NCI-H82 (cell line): ENCODE measurements around the gene SMURF2.
A peak's percentile ranks its signal among the peaks of the same experiment; 100 is the strongest.
"Not testable (repeated sequence)": the region's sequence is repeated elsewhere in the genome, so short reads cannot be mapped to it uniquely, and the experiment has no call there.

Source experiments
- DNase-seq: peaks from one replicate; lab custom pipeline; 2025; lab: John Stamatoyannopoulos, UW

Gene SMURF2

DNA sequence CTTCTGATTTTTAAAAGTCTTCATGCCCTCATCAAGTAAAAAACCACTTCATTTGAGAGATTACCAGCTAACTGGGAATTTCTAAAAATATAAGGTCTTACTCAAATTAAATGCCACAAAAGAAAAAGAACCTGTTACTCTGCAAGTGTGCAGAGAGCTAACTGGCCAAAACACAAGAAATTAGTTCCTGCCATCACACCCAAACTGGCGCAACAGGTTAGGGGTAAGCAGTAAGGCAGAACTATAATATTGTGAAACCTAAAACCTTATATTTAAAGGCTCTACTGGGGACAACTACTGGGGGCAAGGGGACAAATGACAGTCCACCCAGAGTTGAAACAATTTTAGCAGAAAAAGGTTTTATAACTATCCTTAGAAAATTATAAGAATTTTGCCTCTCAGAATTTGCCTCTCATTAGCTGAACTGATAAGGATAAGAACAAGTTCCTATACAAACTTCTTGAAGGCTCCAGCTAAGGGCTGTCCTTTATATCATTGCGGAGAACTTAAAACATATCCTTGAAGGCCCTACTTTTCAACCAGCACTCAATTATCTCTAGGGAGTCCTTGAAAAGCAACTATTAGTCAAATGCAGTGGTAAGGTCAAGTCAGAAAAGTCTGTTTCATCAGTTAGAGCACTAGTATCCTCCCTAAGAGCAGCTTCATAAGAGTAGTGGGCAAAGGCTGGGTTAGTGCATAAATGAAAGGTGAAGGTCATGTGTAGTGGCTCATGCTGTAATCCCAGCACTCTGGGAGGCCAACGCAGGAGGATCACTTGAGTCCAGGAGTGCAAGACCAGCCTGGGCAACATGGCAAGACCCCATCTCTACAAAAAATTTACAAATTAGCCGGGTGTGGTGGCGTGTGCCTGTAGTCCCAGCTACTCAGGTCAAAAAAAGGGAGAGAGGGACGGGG, 31.5 kb downstream of the SMURF2 start:
- DNase-seq = no peak

DNA sequence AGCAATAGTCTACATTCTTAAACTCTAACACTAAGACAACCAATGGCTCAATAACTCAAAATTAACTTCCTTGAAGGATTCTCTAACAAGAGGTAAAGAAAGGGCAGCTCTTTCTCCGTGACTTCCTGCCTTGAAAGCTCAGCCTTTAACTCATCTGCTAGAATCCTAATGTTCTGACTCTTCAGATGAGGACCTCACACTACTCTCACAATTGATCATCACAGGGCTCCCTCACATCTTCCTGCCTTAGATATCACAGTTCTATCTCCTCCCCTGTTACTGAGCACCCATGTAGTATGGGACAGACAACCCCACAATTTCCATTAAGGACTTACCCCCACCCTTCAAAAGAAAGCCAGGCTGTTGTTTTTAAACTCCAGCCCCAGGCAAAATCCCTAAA, 33.5 kb downstream of the SMURF2 start:
- no peak for DNase-seq

DNA sequence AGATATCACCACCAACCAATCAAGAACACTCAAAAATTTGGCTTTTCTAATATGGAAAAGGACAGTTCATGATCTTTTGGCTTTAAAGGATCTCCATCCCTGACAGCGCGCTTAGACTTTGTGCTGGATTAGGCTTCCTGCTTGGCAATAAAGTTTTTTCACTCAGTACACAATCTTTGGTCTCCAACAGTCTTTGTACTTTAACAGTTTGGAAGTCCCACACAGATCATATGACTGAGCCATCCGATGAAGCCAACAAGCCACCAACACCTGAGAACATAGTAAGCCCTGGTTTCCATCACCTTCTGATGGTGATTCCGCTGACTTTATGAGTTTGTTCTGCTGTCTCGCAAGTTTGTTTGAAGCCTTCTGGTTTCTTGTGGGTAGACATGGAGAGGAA, 34.3 kb downstream of the SMURF2 start:
- DNase-seq = no peak

DNA sequence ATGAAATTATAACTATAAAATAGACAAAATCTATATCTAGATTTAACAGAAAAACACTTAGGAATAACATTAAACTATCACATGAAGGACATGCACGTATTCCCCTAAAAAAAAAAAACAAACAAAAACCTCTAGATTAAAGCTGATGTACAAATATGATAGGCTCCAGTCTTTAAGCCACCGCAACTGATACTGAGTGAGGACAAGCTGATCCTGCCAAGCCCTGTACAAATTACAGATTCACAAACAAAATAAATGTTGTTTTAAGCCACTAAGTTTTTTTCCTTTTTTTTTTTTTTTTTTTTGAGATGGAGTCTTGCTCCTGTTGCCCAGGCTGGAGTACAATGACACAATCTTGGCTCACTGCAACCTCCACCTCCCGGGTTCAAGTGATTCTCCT, 35.3 kb downstream of the SMURF2 start:
- DNase-seq = no peak

DNA sequence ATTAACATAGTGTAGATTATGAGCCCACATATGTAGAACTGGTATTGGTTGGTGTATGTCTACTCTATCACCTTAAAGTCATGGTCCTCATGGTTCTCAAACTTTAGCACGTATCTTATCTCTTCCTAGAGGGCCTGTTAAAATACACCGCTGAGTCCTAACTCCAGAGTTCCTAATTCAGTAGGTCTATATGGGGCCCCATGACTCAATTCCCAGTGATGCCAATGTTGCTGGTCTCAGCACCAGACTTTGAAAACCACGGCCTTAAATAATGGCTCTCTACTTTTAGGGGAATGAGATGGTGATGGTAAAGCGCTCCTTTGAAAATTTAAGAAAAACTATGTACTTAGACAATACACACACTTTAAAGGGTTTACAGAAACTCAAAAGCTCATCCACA, 36.6 kb downstream of the SMURF2 start:
- no peak for DNase-seq

DNA sequence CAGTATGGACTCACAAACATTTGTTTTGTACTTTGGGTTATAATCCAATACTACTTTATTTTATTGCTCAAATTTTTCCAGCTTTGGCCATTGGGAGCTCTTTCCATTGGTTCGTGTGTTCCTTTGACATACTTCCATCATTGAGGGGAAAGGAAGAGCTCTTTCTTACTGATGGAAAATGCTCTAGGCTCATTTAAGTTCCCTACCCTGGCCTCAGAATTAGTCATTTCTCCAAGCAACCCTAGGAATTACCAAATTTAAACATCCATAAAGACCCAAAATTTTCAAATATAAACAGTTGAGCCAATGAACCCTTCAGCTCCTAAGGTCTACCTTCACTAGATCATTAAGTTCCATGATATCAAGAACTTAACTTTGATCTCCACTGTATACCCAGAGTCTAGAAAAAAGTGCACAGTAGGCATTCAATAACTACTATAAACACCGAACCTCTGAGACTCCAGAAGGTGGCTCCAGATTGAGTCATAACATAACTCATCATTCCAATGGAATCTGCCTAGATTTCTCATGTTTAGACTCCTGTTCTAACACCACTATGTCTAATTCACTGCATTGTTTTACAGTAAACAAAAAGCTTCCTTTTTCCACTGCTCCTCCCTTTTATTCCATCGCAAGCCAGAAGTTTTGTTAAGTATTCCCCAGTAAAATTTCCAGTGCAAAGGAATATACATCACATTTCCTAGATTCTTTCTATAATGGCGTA, 39.0 kb downstream of the SMURF2 start:
- no peak for DNase-seq

DNA sequence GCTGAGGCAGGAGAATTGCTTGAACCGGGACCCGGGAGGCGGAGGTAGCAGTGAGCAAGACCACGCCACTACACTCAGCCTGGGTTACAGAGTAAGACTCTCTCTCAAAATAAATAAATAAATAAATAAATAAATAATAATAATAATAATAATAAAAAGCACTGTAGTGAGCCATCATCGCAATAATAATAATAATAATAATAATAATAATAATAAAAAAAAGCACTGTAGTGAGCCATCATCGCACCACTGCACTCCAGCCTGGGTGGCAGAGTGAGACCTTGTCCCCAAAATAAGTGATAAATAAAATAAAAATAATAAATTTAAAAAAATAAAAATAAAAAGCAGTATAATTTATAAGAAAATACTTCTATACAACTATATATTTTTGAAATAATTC, 40.3 kb downstream of the SMURF2 start:
- no peak for DNase-seq

DNA sequence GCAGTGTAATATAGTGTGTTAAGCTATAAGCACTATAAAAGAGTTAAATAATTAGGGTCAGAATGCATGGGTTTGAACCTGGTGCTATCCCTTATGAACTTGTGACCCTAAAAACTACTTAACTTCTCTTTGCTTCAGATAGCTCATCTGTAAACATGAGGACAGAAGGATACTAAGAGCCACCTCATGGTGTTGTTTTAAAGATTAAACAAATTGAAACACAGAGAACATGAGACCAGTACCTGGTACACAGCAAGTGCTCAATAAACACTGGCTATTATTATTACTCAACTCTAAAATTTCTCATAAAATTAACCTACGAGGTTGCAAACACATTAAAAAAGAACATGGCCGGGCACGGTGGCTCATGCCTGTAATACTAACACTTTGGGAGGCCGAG, 43.3 kb downstream of the SMURF2 start:
- no peak for DNase-seq

DNA sequence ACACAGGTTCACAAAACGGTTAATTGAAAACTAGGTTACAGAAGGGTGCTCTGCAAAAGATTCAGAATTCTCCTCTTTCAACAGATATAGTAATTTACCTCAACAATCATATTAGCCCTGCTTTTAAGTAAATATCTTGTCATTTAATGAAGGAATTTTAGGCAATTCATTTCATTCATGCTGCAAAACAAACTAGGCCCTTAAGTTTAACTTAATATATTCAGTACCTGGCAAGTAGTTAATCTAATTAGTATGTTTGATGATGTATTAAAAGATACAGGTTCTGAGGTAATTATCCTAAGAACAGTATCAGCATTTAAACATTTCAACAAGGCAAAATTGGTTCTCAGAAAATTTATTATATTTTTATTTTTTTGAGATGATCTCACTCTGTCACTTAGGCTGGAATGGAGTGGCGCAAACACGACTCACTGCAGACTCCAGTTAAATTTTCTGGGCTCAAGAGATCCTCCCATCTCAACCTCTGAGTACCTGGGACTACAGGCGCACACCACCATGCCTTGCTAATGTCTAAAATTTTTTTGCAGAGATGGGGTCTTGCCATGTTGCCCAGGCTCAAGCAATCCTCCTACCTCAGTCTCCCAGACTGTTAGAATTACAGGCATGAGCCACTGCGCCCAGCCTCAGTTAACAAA, 44.9 kb downstream of the SMURF2 start:
- DNase-seq = no peak

DNA sequence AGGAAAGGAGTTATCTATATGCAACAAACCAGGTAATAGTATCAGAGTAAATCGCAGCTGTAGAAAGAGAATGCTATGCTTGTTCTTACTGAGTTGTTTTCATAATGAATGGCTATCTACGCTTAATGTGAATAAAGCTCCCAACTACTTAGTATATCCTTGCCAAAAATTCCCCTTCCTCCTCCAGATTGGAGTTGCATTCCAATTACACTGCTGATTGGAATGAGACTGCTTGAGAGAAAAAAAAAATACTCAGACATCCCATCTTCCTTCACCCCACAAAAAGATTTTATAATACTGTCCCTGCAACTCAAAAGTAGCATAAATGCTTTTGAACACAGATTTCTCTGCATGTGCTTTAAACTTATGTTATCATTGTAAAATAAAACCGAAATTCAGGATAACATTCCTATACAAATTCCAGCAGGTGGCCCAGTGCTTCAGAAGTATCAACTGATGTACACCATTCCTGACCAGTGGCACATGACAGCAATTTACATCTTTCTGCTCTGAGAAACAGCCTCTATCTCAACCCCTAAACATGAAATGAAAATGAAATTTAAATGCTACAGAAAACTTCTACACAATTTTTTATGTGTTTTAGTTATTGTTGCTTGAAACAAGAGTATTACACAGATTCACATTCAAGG, 47.0 kb downstream of the SMURF2 start:
- no peak for DNase-seq

DNA sequence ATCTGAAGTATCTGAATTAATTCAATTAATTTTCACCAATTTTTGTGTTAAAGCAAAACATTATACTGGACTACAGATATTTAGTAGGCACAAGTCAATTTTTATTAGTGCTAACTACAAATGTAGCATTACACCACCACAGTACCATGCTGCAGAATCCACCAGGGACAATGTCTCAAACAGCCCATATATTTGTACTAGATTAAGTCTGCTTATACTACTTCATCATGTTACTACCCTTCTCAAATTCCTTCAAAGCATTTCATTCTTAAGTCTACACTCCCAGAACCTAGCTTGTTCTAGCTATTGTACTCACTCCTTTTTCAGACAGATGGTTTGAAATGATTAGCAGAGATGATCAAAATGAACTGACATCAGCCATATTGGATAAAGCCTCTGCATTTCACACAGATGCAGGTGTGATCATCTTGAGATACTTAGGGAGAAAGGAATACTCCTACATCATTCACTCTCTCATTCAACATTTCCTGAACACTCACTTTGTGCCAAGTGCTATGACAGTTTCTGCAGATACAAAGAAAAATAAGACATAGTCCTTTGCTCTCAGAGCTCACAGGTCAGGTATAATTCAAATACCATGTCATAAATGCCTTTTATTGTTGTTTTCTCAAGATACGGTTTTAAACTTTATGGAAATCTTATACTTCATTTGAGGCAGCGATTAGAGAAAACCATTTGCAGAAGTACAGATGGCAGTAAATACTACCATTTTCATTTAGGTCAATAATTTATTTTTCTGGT, 47.7 kb downstream of the SMURF2 start:
- DNase-seq = peak; percentile 29

DNA sequence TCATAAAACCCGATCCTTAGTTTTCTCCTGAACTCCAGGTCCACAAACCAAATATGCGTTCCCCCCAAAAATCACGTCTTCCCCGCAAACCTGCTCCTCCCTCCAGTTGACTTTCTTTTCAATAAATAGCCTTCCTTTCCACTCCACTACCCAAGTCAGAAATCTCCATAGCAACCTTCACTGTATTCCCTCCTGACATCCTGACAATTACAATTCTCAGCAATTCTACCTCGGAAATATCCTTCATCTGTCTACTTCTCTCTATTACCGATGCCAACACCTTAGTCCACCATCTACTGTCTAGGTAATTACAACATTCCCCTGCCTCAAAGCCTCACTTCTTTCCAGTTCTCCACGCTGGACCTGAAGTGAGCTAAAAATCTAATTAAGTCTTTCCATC, 50.7 kb downstream of the SMURF2 start:
- no peak for DNase-seq

DNA sequence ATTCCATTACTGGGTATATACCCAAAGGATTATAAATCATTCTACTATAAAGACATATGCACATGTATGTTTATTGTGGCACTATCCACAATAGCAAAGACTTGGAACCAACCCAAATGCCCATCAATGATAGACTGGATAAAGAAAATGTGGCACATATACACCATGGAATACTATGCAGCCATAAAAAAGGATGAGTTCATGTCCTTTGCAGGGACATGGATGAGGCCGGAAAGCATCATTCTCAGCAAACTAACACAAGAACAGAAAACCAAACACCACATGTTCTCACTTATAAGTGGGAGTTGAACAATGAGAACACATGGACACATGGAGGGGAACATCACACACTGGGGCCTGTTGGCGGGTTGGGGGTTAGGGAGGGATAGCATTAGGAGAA, 51.9 kb downstream of the SMURF2 start:
- DNase-seq = not testable (repeated sequence)

DNA sequence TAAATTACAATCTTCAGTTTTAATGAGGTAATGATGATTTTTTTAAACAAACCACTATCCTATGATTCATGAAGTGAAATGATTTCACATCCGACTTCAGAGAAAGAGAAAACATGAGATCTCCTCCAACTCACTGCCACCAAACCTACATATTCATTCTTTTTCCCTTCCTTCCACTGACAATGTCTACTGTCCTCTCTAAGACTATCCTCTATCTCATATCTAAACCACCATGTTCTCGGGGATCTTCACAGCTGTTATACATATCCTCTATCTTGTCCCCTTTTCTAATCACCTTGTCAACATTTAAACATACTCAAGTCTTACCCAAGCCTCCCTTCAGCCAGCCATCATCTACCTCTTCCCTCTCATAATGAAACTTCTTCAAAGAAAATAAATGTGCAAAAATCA, 53.5 kb downstream of the SMURF2 start:
- no peak for DNase-seq

DNA sequence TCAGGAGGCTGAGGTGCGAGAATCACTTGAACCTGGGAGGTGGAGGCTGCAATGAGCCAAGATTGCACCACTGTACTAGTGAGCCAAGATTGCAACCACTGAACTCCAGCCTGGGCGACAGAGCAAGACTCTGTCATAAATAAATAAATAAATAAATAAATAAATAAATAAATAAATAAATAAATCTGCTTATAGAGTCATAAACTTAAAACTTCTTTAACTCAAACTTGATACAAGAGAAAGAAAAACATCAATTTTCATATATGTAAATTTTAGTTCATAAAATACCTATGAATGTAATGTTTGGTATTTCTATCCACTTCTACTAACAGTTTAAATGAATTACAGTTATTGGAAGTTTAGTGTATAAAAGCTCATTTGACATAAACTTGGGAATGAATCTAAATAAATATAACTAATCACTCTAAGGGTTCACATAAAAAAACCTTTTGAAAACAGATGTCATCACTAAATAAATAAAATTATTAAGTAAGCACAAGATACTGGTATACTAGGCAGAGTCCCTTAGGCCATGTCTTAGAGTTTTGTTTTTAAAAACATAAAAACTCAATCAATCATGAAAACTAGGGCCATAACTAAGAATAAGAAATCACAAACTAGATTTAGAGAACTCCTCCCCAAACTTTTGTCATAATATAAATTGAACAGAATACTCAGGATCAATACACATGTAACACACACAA, 54.1 kb downstream of the SMURF2 start:
- no peak for DNase-seq

DNA sequence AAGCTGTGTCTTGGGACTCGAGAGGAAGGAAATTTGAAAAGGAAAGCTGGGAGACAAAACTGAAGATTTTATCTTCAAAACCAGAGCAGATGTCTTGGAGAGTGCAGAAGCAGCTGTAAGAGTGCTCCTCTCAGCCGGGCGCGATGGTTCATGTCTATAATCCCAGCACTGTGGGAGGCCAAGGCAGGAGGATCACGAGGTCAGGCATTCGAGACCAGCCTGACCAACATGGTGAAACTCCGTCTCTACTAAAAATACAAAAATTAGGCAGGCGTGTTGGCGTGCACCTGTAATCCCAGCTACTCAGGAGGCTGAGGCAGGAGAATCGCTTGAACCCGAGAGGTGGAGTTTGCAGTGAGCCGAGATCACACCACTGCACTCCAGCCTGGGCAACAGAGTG, 57.6 kb downstream of the SMURF2 start:
- DNase-seq = peak; percentile 13

DNA sequence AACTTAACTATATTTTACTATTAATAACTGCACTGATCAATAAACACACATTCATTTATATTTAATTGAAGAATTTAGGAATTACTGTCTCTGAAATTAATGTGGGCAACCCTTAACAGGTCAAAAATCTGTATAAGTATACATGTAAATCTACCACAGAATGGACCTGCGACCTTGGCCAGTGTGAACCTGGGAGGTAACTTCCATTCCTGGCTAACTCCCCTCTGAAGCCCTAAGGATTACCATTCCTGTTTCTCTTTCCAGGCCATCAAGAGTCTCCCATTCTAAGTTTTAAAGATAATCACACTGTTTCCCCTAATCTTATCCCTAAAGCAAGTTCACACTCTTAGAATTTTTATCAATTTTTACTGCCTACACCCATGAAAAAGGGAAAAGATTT, 58.1 kb downstream of the SMURF2 start:
- DNase-seq = no peak

DNA sequence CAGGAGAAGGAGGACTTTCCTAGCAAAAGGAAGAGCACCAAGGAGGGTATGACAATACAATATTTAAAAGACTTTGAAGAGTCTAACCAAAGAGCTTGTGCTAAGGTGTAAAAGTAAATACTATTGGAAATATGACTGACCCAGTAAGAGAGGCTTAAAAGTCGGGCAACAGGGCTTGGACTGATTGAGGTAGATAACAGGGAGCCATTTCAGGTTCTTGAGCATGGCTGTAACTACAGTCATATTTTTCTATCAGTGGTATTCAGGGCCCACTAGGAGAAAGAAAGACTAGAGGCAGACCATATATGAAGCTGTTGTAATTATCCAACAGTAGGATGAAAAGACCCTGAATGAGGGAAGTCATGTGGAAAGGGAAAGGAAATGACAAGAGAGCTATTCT, 62.3 kb downstream of the SMURF2 start:
- DNase-seq = no peak

DNA sequence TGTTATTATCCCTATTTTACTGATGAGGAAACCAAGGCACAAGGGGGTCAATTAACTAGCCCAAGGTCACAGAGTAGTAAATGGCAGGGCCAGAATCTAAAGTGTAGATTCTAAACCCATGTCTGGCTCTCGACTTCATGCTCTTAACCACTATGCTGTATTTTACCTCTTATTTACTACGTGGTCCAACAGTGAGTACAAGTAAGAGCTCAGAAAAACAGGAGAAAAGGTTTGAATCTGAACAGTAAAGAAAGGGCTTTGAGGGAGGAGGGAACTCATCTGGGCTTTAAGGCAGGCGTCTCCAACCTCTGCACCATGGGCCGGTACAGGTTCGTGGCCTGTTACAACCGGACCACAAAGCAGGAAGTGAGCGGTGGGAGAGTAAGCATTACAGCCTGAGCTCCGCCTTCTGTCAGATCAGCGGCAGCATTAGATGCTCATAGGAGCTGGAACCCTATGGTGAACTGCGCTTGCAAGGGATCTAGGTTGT, 62.9 kb downstream of the SMURF2 start:
- no peak for DNase-seq

DNA sequence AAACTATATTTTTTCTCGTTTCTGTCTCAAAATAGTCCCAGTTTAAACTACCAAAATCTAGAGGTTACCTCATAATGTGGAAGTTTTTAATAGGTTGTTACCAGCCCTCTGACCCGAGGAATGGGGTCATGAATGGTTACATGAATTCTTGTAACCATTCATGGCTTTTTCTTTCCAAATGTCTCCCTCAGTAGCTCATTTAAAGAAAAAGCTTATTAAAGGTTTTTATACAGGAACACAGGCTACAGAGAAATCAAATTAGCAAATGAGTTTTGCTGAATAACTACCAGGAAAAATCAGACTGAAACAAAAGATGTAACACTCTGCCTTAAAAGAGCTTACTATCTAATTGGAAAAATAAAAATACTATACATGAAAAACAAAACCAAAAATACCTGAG, 63.4 kb downstream of the SMURF2 start:
- DNase-seq = no peak

DNA sequence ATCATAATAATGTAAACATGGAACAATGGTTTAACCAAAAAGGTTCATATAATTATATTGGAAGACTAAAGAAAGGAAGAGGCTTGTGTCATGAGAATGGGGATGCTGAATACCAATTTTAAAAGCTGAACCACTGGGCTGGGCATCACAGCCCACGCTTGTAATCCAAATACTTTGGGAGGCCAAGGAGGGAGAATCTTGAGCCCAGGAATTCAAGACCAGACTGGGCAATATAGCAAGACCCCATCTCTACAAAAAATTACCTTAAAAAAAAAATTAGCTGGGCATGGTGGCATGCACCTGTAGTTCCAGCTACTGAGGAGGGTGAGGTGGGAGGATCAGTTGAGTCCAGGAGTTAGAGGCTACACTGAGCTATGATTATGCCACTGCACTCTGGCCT, 65.1 kb downstream of the SMURF2 start:
- no peak for DNase-seq
